ENCODE data around the gene ERRFI1. TPM values are rescaled to one million over a fixed set of nuclear protein-coding genes. Genes with fewer than 3 reads are reported as not detected.

ERRFI1 gene
- total and polyA plus RNA-seq, 10 of the 15 experiments (the other 5 are each of a cell fraction or from before 2014, with no cell fraction given): 0.90 to 6.5 (median 3.1) TPM

- TF ChIP-seq SUPT20H (IDR thresholded peaks at IDR 0.05; ENCODE audit: borderline replicate concordance, control insufficient read depth, low read depth, low read length) (no peak), ZNF687 (IDR thresholded peaks at IDR 0.05) (no peak), STAT1 (conservative IDR thresholded peaks at IDR 0.05) (no peak), MYB (IDR thresholded peaks at IDR 0.05; ENCODE audit: borderline replicate concordance, low read depth, low read length) (no peak), E2F4 (IDR thresholded peaks at IDR 0.05; ENCODE audit: low read depth, low read length) (no peak), CHD2 (IDR thresholded peaks at IDR 0.05; ENCODE audit: borderline replicate concordance, low read depth, low read length) (no peak), ZZZ3 (IDR thresholded peaks at IDR 0.05; ENCODE audit: control insufficient read depth, insufficient read length, low read depth) (no peak)
Observed at GRCh38 chr1:8028571-8028910, 2.4 kb upstream of the ERRFI1 start (continued).

Measured in GM12878 (cell line).